Activated CD4-positive, CD25-positive, alpha-beta regulatory T cell treated with anti-CD3 and anti-CD28 coated beads, Interleukin-2, amount 50 U/mL, for 72 hours (primary cell): ENCODE measurements around the gene LSM8.
"Not testable (repeated sequence)": the region's sequence is repeated elsewhere in the genome, so short reads cannot be mapped to it uniquely, and the experiment has no call there.

ENCODE experiments used
- DNase-seq: peaks from one replicate; pipeline ENCODE4 v3.0.0; 2021

Gene LSM8

DNA sequence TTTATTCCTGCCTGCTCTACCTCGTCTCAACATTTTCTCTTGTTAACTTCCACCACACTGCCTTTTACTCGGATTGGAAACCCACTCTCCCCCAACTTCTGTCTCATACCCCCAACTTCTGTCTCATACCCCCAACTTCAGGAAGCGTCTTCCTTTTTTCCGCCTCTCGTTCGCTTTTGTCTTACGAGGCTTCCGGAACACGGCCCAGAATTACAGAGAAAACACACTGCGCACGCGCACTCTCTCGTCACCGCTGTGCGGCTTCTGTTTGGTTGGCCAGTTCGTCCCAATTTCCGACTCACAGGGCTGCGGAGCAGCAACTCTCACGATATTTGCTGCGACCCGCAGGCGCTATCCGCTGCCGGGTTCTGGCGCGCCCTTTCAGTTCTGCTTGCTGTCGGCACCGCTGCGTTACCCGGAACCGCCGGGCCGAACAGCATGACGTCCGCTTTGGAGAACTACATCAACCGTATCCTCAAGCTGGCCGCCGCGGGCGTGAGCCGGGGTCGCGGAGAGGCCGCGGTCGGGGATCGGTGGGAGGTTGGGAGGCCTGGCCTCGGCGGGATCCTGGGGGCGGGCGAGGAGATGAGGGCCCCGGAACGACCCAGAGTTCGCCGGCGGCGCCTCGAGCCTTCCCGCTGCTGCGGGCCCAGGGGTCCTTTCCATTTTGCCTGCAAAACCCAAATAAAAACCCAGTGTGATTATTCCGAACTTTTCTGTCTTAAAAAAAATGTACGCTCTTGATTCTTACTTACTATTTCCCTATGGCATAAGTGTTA, at the start of gene LSM8:
LSM8 (plus strand) TSS at position 379 of the 779 bp plus-strand sequence; CDS start at position 439, 60 bp downstream.
- DNase-seq: peak; percentile 94

DNA sequence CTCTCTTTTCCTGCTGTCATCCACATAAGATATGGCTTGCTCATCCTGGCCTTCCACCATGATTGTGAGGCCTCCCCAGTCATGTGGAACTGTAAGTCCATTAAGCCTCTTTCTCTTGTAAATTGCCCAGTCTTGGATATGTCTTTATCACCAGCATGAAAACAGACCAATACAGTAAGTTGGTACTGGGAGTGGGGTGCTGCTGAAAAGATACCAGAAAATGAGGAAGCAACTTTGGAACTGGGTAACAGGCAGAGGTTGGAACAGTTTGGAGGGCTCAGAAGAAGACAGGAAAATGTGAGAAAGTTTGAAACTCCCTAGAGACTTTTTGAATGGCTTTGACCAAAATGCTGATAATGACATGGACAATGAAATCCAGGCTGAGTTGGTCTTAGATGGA, 49.5 kb upstream of the LSM8 start:
- DNase-seq: not testable (repeated sequence)

DNA sequence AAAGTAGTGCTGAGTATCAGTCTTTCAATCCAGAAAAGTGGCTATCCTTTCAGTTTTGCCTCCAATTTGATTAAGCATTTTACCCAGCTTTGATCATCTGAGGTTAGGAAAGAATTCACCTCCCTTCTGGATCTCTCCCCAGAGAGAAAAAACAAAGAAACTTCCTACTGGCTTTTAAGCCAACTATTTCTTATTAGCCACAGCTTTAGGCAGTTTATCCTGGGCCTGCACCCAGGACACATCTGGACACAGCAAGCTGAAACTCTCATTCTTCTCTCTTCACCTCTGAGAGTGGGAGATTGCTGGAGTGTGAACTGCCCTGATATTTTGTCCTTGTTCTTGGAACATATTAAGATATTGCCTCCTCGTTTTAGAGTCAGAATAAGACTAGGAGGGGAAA, 43.5 kb upstream of the LSM8 start:
- DNase-seq: no peak

DNA sequence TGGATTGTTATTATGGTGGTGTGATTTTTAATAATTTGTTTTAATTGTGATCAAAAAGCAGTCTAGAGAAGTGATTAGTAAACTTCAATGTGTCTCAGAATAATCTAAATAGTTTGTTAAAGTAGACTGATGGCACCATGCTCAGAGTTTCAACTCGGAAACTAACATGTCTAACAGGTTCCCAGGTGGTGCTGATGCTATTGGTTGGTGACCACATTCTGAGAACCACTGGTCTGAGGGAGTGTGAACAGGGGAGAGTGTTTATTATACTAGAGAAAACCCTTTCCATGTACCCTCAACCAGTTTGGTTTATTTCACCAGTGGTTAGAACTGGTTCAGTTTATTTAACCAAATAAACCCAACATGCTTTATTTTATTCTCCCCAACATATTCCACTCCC, 42.0 kb upstream of the LSM8 start:
- no peak for DNase-seq

DNA sequence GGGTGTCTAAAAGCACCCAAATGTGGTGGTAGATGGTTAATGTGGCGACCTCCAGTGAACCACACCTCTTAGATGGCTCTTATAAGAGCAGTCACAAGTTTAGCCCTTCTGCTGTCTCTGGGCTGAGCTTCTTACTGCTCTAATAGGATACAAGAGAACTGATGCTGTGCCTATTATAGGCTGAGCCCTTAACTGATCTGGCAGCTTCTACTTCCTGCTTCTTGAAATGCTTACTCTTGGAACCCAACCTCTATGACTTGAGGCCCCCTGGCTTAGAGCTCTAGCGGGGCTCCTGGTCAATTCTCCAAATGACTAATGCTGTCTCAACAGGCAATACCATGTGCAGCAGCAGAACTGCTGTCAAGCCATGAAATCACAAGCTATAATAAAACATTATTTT, 35.0 kb upstream of the LSM8 start:
- no peak for DNase-seq

DNA sequence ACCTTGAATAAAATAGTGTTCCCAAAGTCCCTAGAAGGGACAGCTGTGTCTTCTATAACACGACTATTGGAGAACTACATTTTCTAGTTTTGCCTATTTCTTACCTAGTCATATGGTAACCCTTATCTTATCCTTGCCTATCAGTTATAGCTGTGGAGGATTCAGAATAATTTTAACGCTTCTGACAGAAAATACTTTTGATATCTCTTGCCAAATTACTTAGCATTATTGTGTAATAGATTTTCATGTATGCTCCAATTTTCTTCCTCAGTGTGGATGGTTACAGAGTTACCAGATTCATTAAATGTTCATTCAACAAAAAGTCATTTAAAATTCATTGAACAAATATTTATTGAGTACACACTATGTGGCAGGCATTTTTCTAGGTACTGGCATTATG, 34.6 kb upstream of the LSM8 start:
- DNase-seq: no peak

DNA sequence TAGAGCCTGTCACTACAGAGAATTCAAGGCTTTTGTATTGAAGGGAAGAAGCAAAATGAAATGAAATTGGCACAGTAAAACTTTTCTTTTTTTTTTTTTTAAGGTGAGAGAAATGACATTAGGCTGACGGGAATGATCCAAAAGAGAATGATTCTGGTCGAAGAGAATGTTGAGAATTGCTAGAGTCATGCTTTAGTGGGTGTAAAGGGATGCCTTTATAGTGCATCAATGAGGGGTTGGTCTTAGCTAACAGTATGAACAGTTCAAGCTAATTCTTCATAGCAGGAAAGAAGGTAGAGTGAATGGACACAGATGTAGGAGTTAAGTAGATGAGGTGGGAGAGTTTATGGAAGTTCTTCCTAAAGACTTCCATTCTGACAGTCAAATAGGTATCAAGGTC, 32.3 kb upstream of the LSM8 start:
- no peak for DNase-seq

DNA sequence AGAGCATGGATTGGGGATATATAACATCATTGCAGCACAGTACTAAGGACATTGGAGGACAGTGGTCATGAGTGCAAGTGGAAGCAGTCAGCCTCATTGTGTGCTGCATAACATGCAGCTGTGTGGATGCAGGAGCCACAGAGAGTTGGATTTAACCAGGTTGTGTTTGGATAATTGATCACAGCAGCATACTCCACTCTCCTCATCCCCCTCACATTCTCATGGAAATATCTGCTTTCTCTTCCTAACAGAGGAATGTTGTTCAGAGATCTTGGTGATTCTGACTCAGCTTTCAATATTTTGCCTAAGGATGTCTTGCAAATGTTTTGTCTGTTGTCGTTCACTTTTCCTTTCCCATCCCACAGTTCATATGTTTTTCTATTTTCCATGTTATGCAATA, 31.8 kb upstream of the LSM8 start:
- DNase-seq: no peak

DNA sequence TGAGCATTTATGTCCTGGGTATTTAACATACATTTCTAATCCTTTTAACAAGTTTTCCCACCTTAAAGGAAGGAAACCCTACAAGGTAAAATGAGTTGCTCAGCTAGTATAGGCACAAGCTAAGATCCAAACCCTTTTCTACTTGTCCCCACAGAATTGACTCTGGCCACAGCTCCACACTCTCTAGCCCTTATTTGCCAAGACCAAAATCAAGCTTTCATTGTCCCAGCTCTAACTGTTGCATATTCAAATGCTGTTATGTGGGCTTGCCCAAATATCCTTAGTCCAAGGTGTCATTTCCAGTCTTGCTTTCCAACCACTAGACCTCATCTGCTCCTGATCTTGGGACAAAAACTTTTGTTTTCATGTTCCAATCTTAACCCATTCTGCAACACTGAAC, 31.3 kb upstream of the LSM8 start:
- DNase-seq: no peak

DNA sequence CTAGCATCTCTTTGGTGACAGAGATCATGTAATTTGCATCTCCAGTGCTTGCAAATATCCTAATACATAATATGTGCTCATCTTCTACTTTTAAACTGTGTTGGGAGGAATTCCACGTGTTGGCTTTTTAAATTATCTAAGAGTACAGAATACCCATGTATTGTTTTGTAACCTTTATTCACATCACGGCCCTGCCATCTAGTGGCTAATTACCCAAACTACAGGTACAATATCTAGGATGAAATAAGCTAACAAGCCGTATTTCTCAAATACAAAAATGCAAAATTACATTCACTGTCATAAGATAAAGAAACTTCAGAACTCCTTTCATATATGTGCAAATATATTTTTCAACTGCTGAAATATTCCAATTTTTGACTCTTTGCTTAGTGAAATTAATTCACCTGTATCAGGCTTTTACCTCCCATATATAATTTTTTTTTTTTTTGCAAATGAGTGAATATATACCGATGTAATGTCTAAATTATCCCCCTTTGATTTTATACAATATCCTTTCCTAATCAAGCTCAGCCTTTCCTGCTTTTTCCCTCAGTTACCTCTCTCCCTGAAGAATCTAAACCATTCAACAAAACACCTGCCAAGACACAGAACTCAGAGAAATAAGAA, 30.3 kb upstream of the LSM8 start:
- no peak for DNase-seq

DNA sequence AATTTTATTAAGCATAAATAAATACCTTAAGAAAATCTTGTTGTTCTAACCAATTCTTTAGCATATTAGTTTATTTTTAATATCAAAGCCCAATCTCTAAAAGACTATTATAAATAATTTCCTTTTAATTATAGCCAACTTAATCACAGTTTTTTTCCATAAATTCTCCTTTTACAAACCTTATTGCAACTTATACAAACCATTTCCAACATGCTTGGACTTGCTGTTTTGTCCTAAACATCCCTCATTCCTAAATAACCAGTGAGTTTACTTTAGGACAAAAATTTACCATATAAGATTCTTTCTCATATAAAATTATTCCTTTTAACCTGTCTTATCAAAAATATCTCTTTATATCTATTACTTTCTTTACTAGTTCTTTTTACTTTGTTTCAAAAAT, 25.2 kb upstream of the LSM8 start:
- DNase-seq: no peak

DNA sequence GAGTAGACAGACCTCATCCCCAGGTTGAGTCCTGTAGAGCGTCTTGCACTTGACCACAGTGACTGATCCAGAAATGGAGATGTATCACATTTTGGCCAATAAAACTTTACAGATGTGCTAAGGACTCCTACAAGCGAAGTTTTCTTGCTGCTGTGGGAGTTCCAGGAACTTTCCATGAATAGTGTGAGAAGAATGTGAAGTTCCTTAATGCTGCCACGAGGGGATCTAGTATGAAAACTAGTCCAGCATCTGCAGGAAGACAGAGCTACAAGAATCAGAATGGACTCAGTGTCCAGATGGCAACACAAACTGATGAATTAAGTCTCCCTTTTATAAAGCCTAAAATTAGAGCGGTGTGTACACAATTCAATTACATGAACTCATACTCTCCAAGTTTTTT, 14.8 kb upstream of the LSM8 start:
- DNase-seq: no peak

DNA sequence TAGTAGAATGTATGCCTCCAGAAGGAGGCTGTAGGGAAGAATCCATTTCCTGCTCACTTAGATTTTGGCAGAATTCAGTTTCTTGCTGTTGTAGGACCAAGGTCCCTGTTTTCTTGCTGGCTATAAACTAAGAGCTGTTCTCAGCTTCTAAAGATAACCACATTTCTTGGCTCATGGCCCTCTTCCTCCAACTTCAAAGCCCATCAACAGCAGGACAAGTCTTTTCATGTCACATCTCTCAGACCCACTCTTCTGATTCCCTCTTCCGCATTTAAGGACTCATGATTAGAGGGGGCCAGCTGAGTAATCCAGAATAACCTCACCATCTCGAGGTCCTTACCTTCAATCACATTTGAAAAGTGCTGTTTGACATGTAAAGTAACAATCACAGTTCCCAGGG, 8.2 kb upstream of the LSM8 start:
- no peak for DNase-seq

DNA sequence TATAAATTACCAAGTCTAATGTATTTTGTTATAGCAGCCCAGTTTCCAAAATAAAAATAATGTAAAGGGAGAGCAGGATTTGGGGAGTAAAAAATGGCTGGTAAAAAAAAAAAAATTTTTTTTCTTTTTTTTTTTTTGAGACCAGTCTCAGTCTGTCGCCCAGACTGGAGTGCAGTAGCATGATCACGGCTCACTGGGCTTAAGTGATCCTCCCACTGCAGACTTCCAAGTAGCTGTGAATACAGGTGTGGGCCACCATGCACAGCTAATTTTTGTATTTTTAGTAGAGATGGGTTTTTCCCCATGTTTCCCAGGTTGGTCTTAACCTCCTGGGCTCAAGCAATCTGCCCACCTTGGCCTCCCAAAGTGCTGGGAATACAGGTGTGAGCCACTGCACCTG, 4.8 kb upstream of the LSM8 start:
- DNase-seq: no peak

DNA sequence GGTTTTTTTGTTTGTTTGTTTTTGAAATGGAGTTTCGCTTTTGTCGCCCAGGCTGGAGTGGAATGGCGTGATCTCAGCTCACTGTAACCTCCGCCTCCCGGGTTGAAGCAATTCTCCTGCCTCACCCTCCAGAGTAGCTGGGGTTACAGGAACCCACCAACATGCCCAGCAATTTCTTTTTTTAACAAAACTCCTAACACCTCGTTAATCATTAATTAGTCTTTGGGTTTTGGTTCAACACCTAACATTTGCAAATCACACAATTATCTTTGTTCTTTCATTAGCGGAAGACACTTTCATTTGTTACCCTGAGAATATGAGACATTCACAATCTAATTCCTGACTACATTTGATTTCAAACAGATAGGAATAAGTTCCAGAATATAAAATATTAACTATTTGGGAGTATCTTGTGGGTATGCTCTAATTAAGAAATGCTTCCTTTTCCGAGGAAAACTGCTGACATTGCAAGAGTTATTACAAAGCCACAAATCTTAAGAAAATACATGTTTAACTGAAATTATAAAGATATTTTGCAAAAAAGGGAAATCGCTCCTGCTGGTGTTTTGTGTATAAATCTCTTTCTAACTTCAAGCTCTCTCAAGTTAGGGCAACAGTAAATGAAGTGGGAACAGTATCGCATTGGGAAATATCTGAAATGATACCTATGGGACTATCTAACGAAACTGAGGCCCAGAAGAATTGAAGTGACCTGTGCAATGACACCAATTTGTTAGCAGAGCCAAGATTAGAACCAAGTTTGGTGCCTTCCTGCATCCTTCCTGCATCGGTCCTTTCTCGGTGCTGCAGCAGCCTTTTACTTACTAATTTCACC, 1.2 kb upstream of the LSM8 start:
- DNase-seq: no peak

DNA sequence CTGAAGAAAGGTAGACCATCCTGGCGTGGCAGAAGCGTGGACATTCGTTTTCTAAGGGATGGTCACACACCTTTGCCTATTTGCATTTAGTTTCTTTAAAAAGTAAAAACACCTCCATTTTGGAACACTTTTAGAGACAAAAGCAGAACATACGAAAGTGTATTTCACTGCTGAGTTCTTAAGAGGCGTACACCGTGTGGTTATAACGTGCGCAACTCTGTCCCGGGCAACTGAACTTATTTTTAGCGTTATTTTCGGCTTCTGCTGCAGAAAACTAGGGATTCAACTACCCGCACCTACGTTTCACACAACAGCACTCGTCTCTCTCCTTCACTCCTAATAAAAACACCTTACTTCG, 557 bp upstream of the LSM8 start:
- no peak for DNase-seq

DNA sequence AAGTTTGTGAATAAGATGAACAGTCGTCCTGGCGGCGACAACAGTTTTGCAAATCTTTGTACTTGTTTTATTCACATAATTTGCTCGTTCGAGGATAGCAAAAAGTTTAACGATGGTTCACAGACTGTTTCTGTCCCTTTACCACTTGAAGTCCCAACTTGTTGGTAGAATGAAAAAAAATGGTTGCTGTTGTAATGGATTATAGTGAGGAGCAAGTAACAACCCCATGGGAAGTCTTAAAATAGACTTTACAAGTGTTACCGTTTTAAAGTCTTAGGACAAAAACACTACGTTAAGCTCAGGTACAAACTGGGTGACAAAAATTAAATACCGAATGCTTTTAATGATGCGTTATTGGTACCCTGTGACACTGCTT, 589 bp downstream of the LSM8 start:
- no peak for DNase-seq

DNA sequence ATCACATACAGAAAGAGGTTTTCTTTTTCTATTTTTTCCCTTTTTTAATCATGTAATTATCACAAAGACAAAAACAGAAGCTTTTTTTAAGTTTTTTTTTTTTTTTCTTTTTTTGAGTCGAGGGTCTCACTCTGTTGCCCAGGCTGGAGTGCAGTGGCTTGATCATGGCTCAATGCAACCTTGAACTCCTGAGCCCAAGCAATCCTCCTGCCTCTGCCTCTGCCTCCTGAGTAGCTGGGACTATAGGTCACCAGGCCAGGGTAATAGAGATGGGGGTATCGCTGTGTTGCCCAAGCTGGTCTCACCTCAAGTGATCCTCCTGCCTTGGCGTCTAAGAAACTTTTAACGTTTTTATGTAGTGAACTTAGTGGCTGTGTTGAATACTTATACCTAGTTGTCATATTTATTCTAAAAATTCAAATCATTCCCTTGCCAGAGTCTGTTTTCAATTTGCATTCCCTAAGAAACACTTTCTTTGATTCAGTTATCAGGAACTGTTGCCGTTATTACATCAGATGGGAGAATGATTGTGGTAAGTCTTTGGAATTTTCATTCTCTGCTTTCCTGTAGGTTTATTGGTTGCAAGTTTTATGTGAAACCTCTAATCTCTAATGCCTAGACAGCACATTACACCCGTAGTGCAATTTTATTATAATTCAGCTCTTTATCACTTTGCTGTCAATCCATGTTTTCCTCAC, 1.3 kb downstream of the LSM8 start:
- DNase-seq: no peak

DNA sequence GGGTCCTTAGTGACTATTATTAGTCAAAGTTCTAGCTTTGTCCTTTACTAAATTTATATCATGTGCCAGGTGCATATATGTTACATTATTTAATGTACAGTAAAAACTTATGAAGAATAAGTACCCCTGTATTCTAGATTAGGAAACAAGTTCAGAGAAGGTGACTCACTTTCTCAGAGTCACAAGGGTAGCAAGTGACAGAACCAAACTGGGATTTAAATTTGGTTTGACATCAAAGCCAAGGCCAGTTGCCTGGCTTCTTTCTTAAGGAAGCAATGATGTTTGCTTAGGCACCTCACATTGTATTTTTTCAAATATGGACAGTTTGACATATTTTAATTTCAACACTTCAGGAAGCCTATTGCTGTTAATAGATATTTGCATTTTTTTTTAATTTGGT, 2.5 kb downstream of the LSM8 start:
- DNase-seq: no peak

DNA sequence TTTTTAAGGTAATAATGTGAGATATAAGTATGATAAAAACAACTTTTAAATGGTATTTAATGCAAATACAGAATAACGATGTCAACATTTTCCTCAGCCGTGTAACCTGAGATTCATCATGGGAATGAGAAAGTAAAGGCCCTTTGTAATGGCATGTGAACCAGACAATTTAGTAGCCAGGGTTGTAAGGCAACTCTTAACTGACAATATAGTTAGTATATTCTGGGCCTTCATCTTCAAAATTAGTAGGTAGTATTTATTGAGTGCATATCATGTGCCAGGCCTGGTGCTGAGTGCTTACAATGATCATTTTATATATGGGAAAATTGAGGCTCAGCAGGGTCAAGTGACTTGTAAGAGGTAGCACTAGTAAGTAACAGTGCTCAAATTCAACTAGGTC, 10.6 kb downstream of the LSM8 start:
- no peak for DNase-seq

DNA sequence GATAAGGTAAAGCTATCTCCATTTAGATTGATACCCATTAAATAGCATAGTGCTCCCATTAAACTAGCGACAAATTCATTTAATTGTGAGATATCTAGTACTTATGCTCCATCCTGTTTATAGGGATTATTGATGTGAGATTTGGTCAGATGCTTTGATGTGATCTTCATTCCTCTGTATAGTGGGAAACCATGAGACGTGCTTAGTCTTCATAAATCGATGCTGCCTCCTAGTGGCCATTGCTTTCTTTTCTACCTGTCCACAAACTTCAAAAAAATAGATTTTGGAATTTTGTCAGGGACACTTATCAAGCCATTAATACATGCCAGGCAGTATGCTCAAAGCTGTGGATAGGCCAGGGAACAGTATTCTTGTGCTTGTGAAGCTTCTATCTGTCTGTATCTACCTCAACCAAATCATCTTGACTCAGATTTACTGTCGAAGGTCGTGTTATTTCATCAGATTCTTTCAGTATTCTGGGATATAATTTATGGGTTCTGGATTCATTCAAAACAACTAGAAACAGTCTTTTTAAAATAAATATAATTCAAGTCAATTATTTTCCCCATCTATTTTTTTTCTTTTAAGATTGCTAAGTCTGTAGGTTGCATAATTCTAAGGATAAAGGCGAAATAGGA, 12.0 kb downstream of the LSM8 start:
- no peak for DNase-seq

DNA sequence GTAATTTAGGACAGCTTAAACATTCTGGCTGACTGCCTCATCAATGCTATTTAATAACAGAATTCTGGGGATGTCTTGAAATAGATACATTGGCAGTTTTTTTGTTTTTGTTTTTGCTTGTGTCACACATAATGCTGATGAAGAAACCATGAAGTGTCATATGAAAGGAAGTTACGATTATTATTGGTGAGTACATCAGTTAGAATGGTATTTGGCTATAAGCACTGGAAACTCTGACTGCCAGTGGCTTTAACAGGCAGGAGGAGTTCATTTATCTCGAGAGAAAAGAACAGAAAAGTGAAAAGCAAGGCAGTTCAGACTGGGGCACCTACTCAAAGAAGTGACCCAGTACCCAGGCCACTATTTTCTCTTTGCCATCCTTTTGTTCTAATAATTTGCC, 18.1 kb downstream of the LSM8 start:
- DNase-seq: no peak
